ENCODE data around the gene CDH23.

DNA sequence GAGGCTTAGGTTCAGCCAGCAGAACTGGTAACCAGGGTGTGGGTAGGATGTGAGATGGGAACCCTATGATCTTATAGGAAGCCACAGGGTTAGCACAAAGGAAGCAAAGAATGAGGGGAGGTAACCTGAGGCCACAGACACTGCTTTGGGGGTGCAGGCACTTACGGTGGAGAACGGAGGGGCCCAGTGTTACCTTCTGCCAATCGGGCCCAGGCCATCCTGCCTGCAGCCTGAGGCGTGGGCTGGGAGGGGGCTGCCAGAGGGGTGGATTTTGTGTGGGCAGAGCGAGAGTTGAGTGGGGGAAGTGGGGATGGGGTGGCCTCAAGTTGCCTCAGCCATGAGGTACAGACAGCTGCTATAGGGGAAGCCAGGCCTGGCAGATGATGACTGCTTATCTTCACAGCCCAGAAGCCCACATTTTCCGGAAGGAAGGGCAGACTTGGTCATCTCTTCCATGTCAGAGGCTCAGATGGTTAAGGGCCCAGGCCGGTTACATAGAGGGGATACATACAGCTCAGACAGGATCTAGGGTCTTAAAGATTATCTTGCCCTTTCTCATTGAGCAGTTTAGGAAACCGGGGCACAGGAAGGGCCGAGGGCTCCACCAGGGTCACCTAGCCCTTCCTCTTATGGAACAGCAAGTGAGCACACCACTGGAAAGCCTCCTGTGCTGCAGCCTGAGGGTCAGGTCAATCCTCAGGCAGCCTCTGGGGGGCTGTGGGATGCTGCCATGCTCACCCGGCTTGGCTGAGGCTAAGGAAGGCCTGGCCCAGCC, 401.0 kb downstream of the CDH23 start:
- TF ChIP-seq, protein P1, sequence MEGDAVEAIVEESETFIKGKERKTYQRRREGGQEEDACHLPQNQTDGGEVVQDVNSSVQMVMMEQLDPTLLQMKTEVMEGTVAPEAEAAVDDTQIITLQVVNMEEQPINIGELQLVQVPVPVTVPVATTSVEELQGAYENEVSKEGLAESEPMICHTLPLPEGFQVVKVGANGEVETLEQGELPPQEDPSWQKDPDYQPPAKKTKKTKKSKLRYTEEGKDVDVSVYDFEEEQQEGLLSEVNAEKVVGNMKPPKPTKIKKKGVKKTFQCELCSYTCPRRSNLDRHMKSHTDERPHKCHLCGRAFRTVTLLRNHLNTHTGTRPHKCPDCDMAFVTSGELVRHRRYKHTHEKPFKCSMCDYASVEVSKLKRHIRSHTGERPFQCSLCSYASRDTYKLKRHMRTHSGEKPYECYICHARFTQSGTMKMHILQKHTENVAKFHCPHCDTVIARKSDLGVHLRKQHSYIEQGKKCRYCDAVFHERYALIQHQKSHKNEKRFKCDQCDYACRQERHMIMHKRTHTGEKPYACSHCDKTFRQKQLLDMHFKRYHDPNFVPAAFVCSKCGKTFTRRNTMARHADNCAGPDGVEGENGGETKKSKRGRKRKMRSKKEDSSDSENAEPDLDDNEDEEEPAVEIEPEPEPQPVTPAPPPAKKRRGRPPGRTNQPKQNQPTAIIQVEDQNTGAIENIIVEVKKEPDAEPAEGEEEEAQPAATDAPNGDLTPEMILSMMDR (IDR thresholded peaks at IDR 0.05): no peak
- no peak for TF ChIP-seq POLR2A (IDR thresholded peaks at IDR 0.05)

Measured in transverse colon (tissue), 3 donors.